ENCODE results near the gene KRIT1. TPM values are rescaled to one million over a fixed set of nuclear protein-coding genes. Genes with fewer than 3 reads are reported as not detected.
A peak's percentile ranks its signal among the peaks of the same experiment; 100 is the strongest.

The KRIT1 gene
- total RNA-seq (2021) (30.7 to 37.8 TPM (median 34.1 TPM) in 3 replicates), Bru-seq, nascent RNA (percentile 92 among the genes with signal in this experiment)
- long read RNA-seq, experiment 1, partial matches to known transcripts, result 11 of 75 reads
- long read RNA-seq, experiment 1, other reads (novel, unspliced or antisense), result 60 of 75 reads
- long read RNA-seq, experiment 2, partial matches to known transcripts, result 10 of 26 reads
- long read RNA-seq, experiment 2, other reads (novel, unspliced or antisense), result 11 of 26 reads
- long read RNA-seq, experiment 3, partial matches to known transcripts, result 1 of 7 reads
- long read RNA-seq, experiment 3, other reads (novel, unspliced or antisense), result 6 of 7 reads

DNA sequence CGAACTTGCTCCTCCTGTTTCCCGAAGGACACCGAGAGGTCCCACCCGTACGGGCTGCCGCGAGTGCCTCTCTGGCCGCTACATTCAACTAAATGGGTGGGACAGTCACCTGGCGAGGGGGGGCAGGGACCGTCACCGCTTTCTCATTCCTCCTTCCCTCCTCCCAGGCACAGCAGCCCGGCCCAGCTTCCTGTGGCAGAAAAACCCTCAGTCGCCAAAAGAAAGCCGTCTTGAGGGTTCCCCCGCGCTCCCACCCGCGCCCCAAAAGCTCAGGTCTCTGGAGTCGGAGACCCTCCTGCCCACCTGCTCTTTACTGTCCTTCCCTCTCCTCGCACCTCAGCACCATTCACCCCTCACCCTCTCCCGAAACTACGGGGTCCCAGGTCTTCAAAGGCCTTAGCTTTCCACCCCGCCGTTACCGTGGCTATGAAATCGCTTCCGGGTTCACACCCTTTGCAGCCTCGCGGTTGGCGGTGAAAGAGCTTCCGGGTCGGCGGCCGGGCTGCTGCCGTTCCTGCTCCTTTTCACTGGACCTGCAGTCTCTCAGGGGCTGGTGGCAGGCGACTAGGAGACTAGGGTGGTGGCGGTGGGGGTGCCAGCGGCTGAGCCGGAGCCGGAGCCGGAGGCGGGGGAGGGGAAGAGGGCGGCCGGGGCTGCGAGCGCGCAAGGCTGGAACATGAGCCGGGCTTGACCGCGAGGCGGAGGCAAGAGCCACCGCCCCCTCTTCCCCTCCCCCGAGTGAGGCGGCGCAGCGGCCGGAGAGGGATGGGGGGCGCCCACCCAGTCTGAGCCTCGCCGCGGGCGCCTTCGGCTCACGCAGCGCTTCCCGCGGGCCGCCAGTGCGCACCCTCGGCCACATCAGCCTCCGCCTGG is at the start of gene KRIT1, which contains the start of gene ANKIB1:
TSS of gene KRIT1 (minus strand) at position 428 of the 873 bp plus-strand sequence. CDS start 3,779 bp downstream, outside the sequence.
TSS of gene ANKIB1 (plus strand) at position 488 of the 873 bp plus-strand sequence. CDS start 49,005 bp downstream, outside the sequence.
- peak within 1 kb of the TSS; percentile 98 for H3K27ac Mint-ChIP-seq
- no peak for TF ChIP-seq STAT6 (CRISPR knock-in tag; conservative IDR thresholded peaks at IDR 0.05; ENCODE audit: low read depth)
- no peak for TF ChIP-seq PREB (CRISPR knock-in tag; IDR thresholded peaks at IDR 0.05; ENCODE audit: borderline replicate concordance)
- no peak for TF ChIP-seq ATF1 (CRISPR knock-in tag; IDR thresholded peaks at IDR 0.05)
- TF ChIP-seq ZNF317 (CRISPR knock-in tag; IDR thresholded peaks at IDR 0.05; ENCODE audit: borderline replicate concordance, low read depth), result no peak
- TF ChIP-seq, protein P1, sequence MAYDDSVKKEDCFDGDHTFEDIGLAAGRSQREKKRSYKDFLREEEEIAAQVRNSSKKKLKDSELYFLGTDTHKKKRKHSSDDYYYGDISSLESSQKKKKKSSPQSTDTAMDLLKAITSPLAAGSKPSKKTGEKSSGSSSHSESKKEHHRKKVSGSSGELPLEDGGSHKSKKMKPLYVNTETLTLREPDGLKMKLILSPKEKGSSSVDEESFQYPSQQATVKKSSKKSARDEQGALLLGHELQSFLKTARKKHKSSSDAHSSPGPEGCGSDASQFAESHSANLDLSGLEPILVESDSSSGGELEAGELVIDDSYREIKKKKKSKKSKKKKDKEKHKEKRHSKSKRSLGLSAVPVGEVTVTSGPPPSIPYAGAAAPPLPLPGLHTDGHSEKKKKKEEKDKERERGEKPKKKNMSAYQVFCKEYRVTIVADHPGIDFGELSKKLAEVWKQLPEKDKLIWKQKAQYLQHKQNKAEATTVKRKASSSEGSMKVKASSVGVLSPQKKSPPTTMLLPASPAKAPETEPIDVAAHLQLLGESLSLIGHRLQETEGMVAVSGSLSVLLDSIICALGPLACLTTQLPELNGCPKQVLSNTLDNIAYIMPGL (CRISPR knock-in tag; IDR thresholded peaks at IDR 0.05), result peak; percentile 63; the same call in 1 of the 2 replicates
- no peak for TF ChIP-seq E2F4 (CRISPR knock-in tag; IDR thresholded peaks at IDR 0.05; ENCODE audit: borderline replicate concordance, low read depth)
- TF ChIP-seq ZNF121 (CRISPR knock-in tag; IDR thresholded peaks at IDR 0.05), result no peak
- no peak for TF ChIP-seq ZNF138 (CRISPR knock-in tag; conservative IDR thresholded peaks at IDR 0.05)
- no peak for TF ChIP-seq RORB (CRISPR knock-in tag; IDR thresholded peaks at IDR 0.05)
- TF ChIP-seq ZNF219 (CRISPR knock-in tag; IDR thresholded peaks at IDR 0.05; ENCODE audit: borderline replicate concordance), result no peak
- no peak for TF ChIP-seq CREB1 (CRISPR knock-in tag; IDR thresholded peaks at IDR 0.05)
- TF ChIP-seq TP53 (CRISPR knock-in tag; IDR thresholded peaks at IDR 0.05), result no peak
- no peak for TF ChIP-seq SMAD4 (CRISPR knock-in tag; IDR thresholded peaks at IDR 0.05)
- TF ChIP-seq, protein P2, sequence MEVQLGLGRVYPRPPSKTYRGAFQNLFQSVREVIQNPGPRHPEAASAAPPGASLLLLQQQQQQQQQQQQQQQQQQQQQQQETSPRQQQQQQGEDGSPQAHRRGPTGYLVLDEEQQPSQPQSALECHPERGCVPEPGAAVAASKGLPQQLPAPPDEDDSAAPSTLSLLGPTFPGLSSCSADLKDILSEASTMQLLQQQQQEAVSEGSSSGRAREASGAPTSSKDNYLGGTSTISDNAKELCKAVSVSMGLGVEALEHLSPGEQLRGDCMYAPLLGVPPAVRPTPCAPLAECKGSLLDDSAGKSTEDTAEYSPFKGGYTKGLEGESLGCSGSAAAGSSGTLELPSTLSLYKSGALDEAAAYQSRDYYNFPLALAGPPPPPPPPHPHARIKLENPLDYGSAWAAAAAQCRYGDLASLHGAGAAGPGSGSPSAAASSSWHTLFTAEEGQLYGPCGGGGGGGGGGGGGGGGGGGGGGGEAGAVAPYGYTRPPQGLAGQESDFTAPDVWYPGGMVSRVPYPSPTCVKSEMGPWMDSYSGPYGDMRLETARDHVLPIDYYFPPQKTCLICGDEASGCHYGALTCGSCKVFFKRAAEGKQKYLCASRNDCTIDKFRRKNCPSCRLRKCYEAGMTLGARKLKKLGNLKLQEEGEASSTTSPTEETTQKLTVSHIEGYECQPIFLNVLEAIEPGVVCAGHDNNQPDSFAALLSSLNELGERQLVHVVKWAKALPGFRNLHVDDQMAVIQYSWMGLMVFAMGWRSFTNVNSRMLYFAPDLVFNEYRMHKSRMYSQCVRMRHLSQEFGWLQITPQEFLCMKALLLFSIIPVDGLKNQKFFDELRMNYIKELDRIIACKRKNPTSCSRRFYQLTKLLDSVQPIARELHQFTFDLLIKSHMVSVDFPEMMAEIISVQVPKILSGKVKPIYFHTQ (CRISPR knock-in tag; IDR thresholded peaks at IDR 0.05), result no peak
- TF ChIP-seq IRF2 (CRISPR knock-in tag; IDR thresholded peaks at IDR 0.05; ENCODE audit: borderline replicate concordance, low read depth), result no peak
- TF ChIP-seq TEAD1 (CRISPR knock-in tag; IDR thresholded peaks at IDR 0.05), result peak; percentile 75; the same call in 1 of the 2 replicates
- no peak for TF ChIP-seq SMAD3 (CRISPR knock-in tag; IDR thresholded peaks at IDR 0.05; ENCODE audit: borderline replicate concordance)
- TF ChIP-seq, protein P3, sequence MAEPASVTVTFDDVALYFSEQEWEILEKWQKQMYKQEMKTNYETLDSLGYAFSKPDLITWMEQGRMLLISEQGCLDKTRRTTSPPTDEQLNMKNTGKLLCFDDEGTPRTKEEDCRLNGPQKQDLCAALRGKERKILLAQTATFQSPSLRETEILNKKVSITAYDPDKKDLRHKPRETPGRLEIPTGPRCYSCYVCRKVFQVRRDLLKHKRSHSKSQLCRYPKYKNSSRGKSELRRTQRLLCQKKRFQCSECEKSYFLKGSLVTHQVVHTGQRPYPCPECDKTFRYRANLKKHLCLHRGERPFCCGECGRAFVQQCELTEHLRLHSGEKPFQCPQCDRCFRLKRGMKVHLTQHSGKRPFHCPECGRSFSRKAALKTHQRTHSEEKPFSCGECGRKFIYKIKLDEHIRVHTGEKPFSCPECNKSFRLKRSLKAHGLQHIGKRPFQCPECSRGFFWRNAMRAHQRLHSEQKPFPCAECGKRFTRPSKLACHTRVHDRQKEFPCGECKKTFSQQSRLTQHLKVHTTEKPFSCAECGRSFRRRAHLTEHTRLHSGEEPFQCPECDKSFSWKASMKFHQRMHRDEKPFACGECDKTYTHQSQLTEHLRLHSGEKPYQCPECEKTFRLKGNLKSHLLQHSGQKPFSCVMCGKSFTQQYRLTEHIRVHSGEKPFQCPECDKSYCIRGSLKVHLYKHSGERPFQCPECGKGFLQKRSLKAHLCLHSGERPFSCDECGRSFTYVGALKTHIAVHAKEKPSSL (CRISPR knock-in tag; conservative IDR thresholded peaks at IDR 0.05), result no peak
- TF ChIP-seq NR2C2 (CRISPR knock-in tag; IDR thresholded peaks at IDR 0.05), result peak; percentile 99
- no peak for TF ChIP-seq ZBTB21 (CRISPR knock-in tag; IDR thresholded peaks at IDR 0.05; ENCODE audit: borderline replicate concordance)
- peak; percentile 54 for TF ChIP-seq NFYB (CRISPR knock-in tag; conservative IDR thresholded peaks at IDR 0.05; ENCODE audit: low read depth)
- TF ChIP-seq E2F5 (CRISPR knock-in tag; IDR thresholded peaks at IDR 0.05), result no peak

More for the DNA sequence above, at the start of gene KRIT1, which contains the start of gene ANKIB1:
- peak within 1 kb of the TSS; percentile 90 for H3K4me3 Mint-ChIP-seq
- ATAC-seq (peak; percentile 80), DNase-seq (ENCODE audit: low spot score) (peak; percentile 84)
- H3K27me3 Mint-ChIP-seq (ENCODE audit: low read depth), result no peaks in the 10 kb centered on the region
- ChIA-PET CTCF (interaction anchor here (0.7 to 2.6 kb wide), 10 partner anchors 17 to 216 kb away, joined by 3 to 26 read pairs (median 3); partner anchors contain the start of genes CYP51A1, GATAD1 and LRRD1), POLR2A (interaction anchor here (0.7 to 1.6 kb wide), 4 partner anchors 47 to 283 kb away, joined by 3 to 13 read pairs (median 4); partner anchors contain the start of genes CYP51A1, GATAD1, PEX1 and RBM48)
- H3K9me3 Mint-ChIP-seq, result no peaks in the 10 kb centered on the region
- 0 out of 2 replicates have a peak, but pooled peaks cover 4% of the 10 kb centered on the region for H3K36me3 Mint-ChIP-seq
- peaks cover 29% of the 10 kb centered on the region for H3K4me1 Mint-ChIP-seq
